Uterus (tissue), 2 donors: ENCODE results near the gene MIGA2.

Experiments used
- CTCF ChIP-seq, 4 experiments: fragments of 200-600 bp in 2 of 4; fragments of 450-650 bp in 2 of 4; sonication (generic) in 2 of 4; IDR thresholded peaks; one replicate each; pipeline ENCODE4 v1.5.1; 2016 to 2019; ENCODE audit warnings: antibody characterized with exemption in 4 of 4, mild to moderate bottlenecking in 2 of 4, moderate library complexity in 1 of 4
- POLR2A ChIP-seq, 2 donors: fragments of 450-650 bp; IDR thresholded peaks; one replicate each; pipeline ENCODE4 v1.6.1; 2016; ENCODE audit warnings: antibody characterized with exemption in 2 of 2, mild to moderate bottlenecking in 1 of 2, moderate library complexity in 1 of 2

- no peak for TF ChIP-seq CTCF (IDR thresholded peaks at IDR 0.05)
- TF ChIP-seq POLR2A (IDR thresholded peaks at IDR 0.05): no peak
These were observed 14.4 kb upstream of the MIGA2 start for GRCh38 chr9:129022037-129022436.
